Epithelial cell of esophagus (primary cell): ENCODE data around the gene AP2S1.
"Not testable (repeated sequence)": the region's sequence is repeated elsewhere in the genome, so short reads cannot be mapped to it uniquely, and the experiment has no call there.

ENCODE experiments used
- DNase-seq: peaks from one replicate; pipeline ENCODE4 v3.0.0; 2010; ENCODE audit warnings: low read depth
- H3K4me3 ChIP-seq: 2 replicates; pipeline ENCODE4 v1.5.1; 2011; ENCODE audit warnings: mild to moderate bottlenecking, low read length, control low read depth
- CTCF ChIP-seq: IDR thresholded peaks from 2 replicates; pipeline ENCODE4 v1.5.1; 2011; ENCODE audit warnings: low read depth, mild to moderate bottlenecking, low read length, control low read depth, inconsistent platforms; ENCODE audit not compliant: insufficient read depth; ENCODE audit errors: missing control alignments

AP2S1 gene

DNA sequence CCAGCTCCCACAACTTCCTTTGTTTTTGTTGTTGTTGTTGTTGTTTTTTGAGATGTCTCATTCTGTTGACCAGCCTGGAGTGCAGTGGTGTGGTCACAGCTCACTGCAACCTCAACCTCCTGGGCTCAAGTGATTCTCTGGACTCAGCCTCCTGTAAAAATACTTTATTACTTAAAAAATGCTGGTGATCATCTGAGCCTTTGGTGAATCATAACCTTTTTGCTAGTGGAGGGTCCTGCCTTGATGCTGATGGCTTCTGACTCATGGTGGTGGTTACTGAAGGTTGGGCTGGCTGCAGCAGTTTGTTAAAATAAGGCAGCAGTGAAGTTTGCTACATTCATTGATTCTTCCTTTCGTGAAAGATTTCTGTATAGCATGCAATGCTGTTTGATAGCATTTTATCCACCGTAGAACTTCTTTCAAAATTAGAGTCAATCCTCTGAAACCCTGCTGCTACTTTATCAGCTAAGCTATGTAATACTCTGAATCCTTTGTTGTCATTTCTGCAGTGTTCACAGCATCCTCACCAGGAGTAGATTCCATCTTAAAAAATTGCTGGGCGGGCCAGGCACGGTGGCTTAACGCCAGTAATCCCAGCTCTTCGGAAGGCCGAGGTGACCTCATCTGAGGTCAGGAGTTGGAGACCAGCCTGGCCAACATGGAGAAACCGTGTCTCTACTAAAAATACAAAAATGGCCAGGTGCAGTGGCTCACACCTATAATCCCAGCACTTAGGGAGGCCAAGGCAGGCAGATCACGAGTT is 28.1 kb upstream of the AP2S1 start:
- DNase-seq = no peak
- H3K4me3 ChIP-seq = no peak overlapping the region
- no peak for TF ChIP-seq CTCF

GRCh38 chr19:46875657-46876056 is 25.0 kb upstream of the AP2S1 start:
- no peak for DNase-seq
- H3K4me3 ChIP-seq = no peak overlapping the region
- TF ChIP-seq CTCF = no peak

DNA sequence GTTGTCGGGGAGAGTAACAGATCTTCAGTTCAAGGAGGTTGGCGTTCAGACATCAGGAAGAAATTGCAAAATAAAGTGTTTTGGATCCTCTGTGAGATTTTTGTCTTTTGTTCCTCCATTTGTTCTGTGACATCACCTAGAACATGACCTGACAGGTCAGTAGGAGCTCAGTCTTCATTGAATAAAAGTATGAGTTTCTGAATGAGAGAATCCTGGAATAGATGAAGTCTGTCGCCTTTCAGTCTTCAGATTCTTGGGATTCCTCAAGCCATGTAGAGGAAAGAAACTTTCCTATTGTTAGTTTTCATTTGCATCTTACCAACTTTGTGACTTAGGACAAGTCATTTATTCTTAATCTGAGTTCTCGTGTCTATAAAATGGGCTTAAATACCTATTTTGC is 24.6 kb upstream of the AP2S1 start:
- no peak for TF ChIP-seq CTCF
- DNase-seq = peak; percentile 59
- H3K4me3 ChIP-seq = no peak overlapping the region

DNA sequence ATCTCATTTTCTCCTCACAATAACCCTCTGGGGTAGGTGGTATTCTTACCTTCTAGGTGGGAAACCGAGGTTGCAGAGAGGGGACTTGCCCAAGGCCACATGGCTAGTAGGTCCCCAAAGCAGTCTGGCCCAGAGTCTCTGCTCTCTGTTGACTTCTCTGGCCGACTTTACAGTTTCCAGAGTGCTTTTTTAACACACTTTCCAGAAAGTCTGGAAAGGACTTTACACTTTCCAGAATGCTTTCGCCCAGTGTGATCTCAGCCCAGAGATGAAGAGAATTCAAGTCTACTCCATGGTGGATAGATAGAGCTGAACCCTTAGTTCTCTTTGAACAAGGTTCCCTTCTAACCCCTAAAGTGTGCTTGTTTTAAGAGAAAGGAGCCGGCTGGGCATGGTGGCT is 22.3 kb upstream of the AP2S1 start:
- no peak for TF ChIP-seq CTCF
- DNase-seq = no peak
- H3K4me3 ChIP-seq = no peak overlapping the region

GRCh38 chr19:46871173-46871572 is 20.5 kb upstream of the AP2S1 start:
- not testable (repeated sequence) for H3K4me3 ChIP-seq

GRCh38 chr19:46868025-46868802 is 17.6 kb upstream of the AP2S1 start:
- no peak overlapping the region for H3K4me3 ChIP-seq
- DNase-seq = peak; percentile 47
- no peak for TF ChIP-seq CTCF

More at GRCh38 chr19:46871173-46871572, 20.5 kb upstream of the AP2S1 start:
- not testable (repeated sequence) for DNase-seq

- no peak for DNase-seq
- no peak overlapping the region for H3K4me3 ChIP-seq
- no peak for TF ChIP-seq CTCF
Measured at GRCh38 chr19:46867170-46867569, 16.5 kb upstream of the AP2S1 start.
